ENCODE data around the gene TMEM273. TPM values are rescaled to one million over a fixed set of nuclear protein-coding genes. Genes with fewer than 3 reads are reported as not detected.

Gene TMEM273
- total and polyA plus RNA-seq, 2 of the 4 experiments (the other 2 are of a cell fraction) = not detected

- DNase-seq (no peak), ATAC-seq (ENCODE audit: low read depth) (no peak)
- no TSS peak for BruUV-seq (replicated peaks)
- TF ChIP-seq MAZ (IDR thresholded peaks at IDR 0.05; ENCODE audit: borderline replicate concordance, low read depth, low read length) (no peak), CHD1 (IDR thresholded peaks at IDR 0.05; ENCODE audit: low read depth, low read length) (no peak), USF2 (IDR thresholded peaks at IDR 0.05; ENCODE audit: low read depth, low read length) (no peak), POLR2A (IDR thresholded peaks at IDR 0.05; ENCODE audit: low read depth, low read length) (no peak), SMC3 (IDR thresholded peaks at IDR 0.05; ENCODE audit: low read depth, low read length) (no peak), FOS (IDR thresholded peaks at IDR 0.05; ENCODE audit: low read depth, low read length) (no peak), NFE2L2 (IDR thresholded peaks at IDR 0.05; ENCODE audit: low read depth, low read length) (no peak), RFX5 (IDR thresholded peaks at IDR 0.05; ENCODE audit: low read depth, low read length) (no peak)
- Histone ChIP-seq H2BK120ac (ENCODE audit: low read depth, low read length) (no peak overlapping the region), H2AK9ac (replicated peaks; ENCODE audit: low read depth, low read length, poor library complexity) (no peak overlapping the region), H3K9me1 (ENCODE audit: insufficient read depth, low read length) (peaks cover 19% of the 10 kb centered on the region), H4K5ac (ENCODE audit: low read depth, low read length) (no peak overlapping the region), H2AK5ac (ENCODE audit: low read depth, low read length) (no peak overlapping the region), H3K9ac (ENCODE audit: low read depth, low read length) (no peak overlapping the region), H2BK15ac (ENCODE audit: low read depth, low read length) (no peak overlapping the region), H2AFZ (replicated peaks; ENCODE audit: low read length, poor library complexity) (no peak overlapping the region), H3K9me3 (ENCODE audit: control insufficient read depth, insufficient read depth, low read length) (no peaks in the 10 kb centered on the region), H2BK20ac (ENCODE audit: low read depth, low read length) (no peak overlapping the region), H4K8ac (ENCODE audit: low read depth in 2 of 2, low read length in 2 of 2) (no peak overlapping the region), H3K23ac (ENCODE audit: low read depth, low read length) (no peak overlapping the region), H3K18ac (ENCODE audit: low read depth, low read length) (no peak overlapping the region), H3K27ac (ENCODE audit: insufficient read depth, low read length) (no peak overlapping the region), H3K4me2 (ENCODE audit: low read depth, low read length) (no peak overlapping the region), H3K4ac (ENCODE audit: low read depth, low read length) (no peak overlapping the region), H3K36me3 (ENCODE audit: control insufficient read depth, insufficient read depth, low read length) (no peaks in the 10 kb centered on the region), H4K91ac (ENCODE audit: insufficient read depth, low read depth, low read length) (no peak overlapping the region), H3K14ac (replicated peaks; ENCODE audit: low read depth, low read length) (no peak overlapping the region), H4K20me1 (ENCODE audit: insufficient read depth, low read length) (no peaks in the 10 kb centered on the region), H3K4me3 (ENCODE audit: insufficient read depth, low read depth, low read length) (no peak overlapping the region), H3K79me1 (ENCODE audit: low read depth in 1 of 2, low read length in 2 of 2) (no peaks in the 10 kb centered on the region), H3K4me1 (ENCODE audit: control insufficient read depth, insufficient read depth, low read length) (peaks cover 11% of the 10 kb centered on the region), H3K27me3 (ENCODE audit: control insufficient read depth, insufficient read depth, low read length) (no peaks in the 10 kb centered on the region), H3K56ac (ENCODE audit: extremely low read depth, insufficient read depth, low read length) (no peak overlapping the region), H2BK5ac (ENCODE audit: low read depth, low read length, poor library complexity, severe bottlenecking) (no peak overlapping the region)
- in situ Hi-C loops (cut with MboI; ENCODE audit: low sequenced_read_pairs) = no loop called here
- dilution Hi-C loops (cut with HindIII; ENCODE audit: low sequenced_read_pairs, unreplicated experiment) = no loop called here
- POLR2A ChIA-PET (ENCODE audit: unreplicated experiment) = no interaction called here
- CTCF ChIA-PET = no interaction called here
- intact Hi-C loops (cut with micrococcal nuclease) = no loop called here
- WGBS, 2 experiments (ENCODE audit: extremely low coverage in 2 of 2, insufficient read length in 1 of 2) = 67% methylated on average over 1 of the region's 3 CpGs; no CpG with 5 or more reads in 1 of the 2 experiments
Observed at GRCh38 chr10:49172777-49173132, 15.4 kb downstream of the TMEM273 start.
